Thyroid gland (tissue), 4 donors: ENCODE data around the gene PHF14.

Source experiments
- CTCF ChIP-seq, 6 experiments: fragments of 200-600 bp in 3 of 6; fragments of 450-650 bp in 3 of 6; sonication (generic) in 3 of 6; IDR thresholded peaks; one replicate each; pipeline ENCODE4 v1.5.1; 2016 to 2019; ENCODE audit warnings: antibody characterized with exemption in 6 of 6, mild to moderate bottlenecking in 2 of 6, inconsistent platforms in 1 of 6, moderate library complexity in 1 of 6
- POLR2A ChIP-seq, 2 donors: fragments of 450-650 bp; IDR thresholded peaks; one replicate each; pipeline ENCODE4 v1.6.1; 2017; ENCODE audit warnings: antibody characterized with exemption in 2 of 2, mild to moderate bottlenecking in 2 of 2, moderate library complexity in 1 of 2

DNA sequence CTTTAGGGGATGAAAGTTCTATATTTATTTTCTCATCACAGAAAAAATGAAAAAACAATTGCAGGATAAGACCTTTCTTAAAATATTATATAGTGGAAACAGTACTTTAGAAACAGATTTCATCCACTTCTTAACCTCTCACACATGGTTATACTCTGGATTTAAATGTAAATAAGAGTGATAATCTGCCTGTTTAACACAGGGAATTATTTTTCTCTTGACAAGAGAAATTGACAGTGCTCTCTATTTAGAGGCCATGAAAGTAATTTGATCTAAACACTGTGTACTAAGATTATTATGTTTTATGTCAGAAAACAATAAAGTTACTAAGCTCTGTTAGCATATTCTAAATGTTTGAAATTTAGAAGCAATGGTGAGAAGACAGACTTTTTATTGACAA is 88.4 kb downstream of the PHF14 start:
- TF ChIP-seq CTCF (IDR thresholded peaks at IDR 0.05) = no peak
- TF ChIP-seq POLR2A (IDR thresholded peaks at IDR 0.05) = no peak
